NCI-H146 treated with DMSO at 0.1 percent for 48 hours (cell line): ENCODE results near the gene P2RY2.

Experiments
- DNase-seq: peaks from one replicate; lab custom pipeline; 2025; ENCODE audit not compliant: unreplicated experiment; lab: John Stamatoyannopoulos, UW

P2RY2 gene

DNA sequence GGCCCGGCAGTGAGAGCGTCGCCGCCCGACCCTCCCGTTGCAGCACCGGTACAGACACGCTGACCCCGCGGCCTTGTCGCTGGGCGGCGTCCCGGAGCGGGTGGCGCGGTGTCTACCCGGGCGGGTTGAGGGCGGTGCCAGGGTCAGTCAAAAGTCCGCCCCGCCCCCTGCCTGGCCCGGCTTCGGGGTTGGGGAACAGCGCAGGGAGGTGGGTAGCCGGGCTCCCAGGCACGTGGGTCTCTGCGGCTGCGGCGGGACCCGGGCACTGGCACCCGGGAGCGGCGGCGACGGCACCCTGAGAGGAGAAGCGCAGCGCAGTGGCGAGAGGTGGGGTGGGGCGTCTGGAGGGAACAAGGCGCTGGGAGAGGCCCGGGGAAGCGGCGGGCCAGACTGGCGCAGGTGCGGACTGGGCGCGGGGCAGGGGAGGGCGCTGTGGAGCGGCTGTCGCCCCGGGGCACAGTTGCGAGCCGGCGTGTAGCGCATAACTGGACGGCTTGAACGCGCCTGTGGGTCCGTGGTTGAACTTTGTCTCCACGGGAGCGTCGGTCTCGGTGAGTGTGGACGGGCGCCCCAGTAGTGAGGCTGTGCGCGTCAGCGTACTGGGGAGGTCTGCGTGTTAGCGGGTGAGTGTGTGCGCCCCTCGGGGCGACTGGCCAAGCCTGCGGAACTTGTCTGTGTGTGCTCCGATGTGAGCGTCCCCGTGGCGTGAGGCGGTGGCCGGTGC is at the start of gene P2RY2:
TSS of gene P2RY2 (plus strand) at position 176 of the 724 bp plus-strand sequence. CDS start 15,879 bp downstream, outside the sequence.
- peak; percentile 6 for DNase-seq

DNA sequence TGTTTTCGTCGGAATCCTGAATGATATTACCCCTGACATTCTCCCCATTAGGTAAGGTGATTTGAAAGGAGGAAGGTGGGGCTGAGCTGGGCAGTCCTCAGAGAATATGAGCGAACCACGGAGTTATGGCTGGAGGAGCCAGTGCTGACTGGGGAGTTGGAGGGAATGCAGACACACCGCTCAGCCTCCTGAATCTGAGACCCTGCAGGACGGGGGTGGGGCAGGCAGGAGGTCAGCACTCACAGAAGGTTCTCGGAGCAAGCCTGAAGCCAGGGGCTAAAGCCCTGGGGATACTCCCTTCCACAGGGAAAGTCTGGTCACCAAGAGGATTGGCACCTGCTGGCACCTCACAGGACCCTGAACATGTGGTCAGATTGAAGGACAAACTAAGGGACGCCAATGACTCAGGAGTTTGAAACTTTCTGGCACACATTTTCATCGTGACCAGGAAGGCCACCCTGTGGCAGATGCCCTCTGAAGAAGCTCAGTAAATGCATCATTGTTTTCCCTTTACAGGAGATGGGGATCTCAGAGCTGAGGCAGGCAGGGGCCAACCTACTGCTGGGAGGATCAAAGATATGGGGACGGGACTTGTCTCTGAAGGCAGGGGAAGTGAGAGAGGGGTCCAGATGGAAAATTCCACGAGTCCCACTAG is 49.0 kb upstream of the P2RY2 start:
- no peak for DNase-seq

- DNase-seq: no peak
These were observed 47.9 kb upstream of the P2RY2 start for GRCh38 chr11:73170140-73170539.

GRCh38 chr11:73171436-73172161 is 46.5 kb upstream of the P2RY2 start:
- no peak for DNase-seq

GRCh38 chr11:73172992-73173656 is 45.0 kb upstream of the P2RY2 start:
- no peak for DNase-seq

DNA sequence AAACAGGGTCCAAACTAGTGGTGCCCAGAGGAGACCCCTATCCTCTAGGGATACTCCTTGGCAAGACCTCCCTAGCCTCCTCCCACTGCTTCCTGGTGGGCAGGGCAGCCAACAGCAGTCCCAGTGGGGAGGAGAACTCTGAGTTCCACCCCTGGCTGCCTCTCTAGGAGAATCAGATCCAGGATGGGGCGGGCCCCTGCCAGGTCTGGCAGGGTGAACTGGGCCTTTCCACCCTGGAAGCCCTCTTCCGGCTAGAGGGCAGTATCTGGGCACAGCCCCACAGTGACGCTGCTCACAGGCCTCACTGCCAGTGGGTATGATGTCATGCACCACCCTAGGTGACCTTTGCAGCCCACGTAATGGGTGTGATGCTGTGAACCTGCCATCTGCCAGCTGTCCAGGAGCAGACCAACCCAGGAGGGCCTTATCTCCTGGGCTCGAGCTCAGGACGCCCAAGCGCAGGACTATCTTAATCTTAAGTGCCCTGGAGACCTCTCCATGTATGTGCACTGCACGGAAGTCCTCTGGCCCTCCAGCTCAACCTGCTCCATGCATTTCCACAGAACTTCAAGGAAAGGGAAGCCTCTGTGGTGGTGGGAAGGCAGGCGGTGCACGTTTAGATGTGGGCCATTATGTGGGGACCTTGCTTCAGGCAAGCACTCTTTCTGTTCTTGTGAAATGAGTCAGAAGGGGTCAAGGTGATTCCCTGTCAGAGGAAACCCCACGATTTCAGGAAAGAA is 44.2 kb upstream of the P2RY2 start:
- no peak for DNase-seq

- no peak for DNase-seq
These were observed 43.6 kb upstream of the P2RY2 start for GRCh38 chr11:73174495-73174791.

- DNase-seq: no peak
These were observed 42.4 kb upstream of the P2RY2 start for GRCh38 chr11:73175551-73176144.

DNA sequence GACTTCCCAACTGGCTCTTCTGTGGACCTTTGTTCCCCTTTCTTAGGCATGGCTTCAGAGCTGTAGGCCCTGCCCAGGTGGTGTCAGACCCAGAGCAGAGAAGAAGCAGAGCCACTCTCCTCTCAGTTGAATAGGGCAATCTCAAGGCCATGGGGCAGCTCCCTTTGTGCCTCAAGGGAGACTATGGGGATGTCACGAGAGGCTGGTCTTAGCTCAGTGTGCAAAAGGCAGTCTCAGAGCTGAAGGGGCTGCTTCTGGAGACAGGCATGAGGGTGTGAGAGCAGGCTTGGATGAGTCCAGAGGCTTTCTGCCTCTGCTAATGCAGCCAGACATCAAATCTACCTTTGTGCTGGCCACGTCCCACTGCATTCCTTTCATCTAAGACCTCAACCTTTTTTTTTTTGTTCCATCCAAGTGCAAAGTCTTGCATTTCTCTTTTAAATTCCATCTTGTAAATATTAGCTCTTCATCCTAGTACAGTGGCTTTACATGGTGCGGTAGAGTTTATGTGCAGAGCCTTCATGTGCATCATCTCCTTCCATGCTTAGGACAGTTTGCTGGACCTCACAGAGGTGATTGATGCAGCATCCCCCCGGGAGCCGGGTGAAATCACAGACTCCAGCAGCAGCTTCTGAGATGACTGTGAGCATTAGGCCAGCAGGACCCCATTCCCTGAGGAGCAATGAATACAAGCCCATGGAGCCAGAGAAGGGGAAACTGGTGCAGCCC is 41.8 kb upstream of the P2RY2 start:
- DNase-seq: no peak

GRCh38 chr11:73176874-73177155 is 41.3 kb upstream of the P2RY2 start:
- no peak for DNase-seq

GRCh38 chr11:73177380-73177777 is 40.7 kb upstream of the P2RY2 start:
- no peak for DNase-seq

GRCh38 chr11:73177778-73178539 is 40.1 kb upstream of the P2RY2 start:
- peak; percentile 15 for DNase-seq

- no peak for DNase-seq
These were observed 39.4 kb upstream of the P2RY2 start for GRCh38 chr11:73178681-73179080.

DNA sequence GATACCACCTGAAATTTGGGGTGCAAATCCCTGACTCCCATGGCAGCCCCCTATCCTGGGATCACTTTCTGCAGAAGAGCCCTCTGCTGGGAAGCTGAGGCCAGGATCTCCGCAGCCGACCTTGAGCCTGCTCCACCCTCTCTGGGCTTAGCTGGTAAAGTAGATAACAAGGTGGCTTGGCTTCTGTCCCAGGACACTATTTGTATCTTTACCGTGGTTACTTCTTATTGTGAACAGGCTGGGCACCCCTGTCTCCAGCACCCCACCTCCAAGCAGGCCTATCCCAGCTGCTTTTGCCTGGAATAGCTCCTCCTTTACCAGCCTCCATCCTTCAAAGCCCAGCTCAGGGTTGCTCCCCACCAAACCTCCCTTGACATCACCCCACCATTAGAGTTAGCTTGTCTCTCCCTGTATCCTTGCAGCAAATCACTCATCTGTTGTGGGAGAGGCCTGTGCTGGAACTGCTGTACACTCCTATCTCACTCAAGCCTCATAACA is 35.2 kb upstream of the P2RY2 start:
- no peak for DNase-seq

DNA sequence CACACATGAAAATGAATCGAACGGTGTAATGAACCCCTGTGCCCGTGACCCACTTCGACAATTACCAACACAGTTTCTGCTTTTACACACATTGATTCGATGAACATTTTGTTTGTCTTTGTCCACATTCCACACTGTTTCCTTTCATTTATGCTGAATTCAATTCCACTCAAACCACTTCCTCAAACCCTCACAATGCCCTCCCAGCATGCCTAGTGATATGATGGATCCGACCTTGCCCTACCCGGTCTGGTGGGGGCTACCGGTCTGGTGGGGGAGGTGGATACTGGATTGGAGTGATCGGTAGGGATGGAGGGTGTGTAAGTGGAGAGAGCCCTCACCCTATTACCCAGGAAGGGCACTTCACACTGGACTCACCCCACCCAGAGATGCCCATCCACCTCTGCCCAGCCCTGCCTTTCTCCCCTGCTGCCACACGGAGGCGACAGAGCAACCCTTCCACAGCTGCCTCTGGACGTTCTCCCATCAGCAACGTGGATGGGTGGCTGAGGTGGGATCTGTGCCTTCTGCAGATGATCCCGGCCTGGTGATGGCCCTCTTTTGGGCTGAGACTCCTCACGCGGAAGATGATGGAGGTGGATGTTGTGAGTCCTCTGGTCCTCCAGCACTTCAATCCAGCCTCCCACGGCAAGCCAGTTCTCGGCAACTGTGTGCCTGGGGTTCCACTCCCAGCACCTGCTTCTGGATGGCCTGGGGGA is 33.0 kb upstream of the P2RY2 start:
- peak; percentile 55 for DNase-seq

DNA sequence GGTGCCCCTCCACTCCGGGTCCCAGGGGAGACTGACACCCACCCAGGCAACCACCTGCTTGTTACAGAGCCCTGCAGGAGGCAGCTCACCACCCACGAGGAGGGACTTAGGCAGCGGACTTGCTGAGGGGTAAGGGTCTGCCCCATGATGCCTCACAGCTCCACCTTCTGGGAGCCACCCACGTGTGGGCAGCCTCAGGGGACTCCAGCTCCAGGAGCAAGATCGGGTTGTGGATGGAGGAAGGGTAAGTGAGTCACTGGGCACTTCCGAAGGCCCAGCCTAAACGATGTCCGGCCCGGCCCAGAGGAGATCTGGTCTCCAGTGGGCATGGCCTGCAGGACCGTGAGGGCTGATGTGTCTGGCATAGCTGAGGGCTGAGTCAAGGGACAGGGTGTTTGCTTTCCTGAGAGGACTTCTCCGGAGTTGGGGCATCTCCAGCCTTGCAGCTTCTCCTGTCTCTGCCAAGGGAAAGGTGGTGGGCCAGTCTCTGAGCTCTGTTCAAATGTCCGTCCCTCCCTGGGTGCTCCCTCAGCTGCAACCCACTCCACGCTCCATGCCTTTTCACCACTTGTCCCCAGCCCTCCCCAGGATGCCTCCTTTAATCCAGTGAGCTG is 32.3 kb upstream of the P2RY2 start:
- DNase-seq: no peak

DNA sequence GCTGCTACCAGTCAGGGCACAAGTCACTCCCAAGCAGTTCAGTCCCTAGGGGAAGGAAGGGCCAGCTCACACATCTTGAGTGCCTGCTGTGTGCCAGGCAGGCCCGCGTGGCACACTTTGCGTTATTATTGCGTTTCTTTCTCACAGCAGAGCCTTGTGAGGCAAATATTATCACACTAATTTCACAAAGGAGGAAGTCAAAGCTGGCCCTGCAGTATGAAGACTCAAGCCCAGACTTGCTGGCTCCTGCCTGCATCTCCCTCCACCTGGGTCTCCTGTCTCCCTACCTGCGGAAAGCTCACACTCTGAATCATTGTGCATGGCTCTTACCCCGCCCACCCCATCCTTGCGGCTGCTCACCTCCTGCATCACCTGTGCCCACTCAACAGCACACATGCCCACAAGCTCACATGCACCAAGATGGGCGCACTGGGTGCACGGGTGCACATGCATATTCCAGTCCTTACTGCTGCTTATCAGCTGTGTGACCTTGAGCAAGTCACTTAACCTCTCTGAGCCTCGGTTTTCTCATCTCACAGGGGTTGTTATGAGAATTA is 31.7 kb upstream of the P2RY2 start:
- DNase-seq: no peak

DNA sequence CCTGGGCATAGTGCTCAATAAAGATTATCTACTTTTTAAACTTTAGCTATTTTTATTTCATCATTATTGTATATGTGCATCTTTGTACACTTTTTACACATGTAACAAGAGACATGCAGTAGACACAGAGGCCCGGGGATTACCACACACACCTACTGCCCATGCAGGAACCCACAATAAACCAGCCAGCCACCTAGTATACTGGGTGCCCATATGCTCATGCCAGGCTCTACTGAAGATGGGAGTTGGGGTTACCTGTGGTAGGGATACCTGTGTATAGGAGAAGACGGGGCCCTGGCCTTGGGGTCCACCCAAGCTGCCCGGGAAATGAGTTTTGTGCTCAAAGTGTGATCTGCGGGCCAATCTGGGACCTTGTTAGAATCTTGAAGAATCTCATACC is 31.2 kb upstream of the P2RY2 start:
- no peak for DNase-seq
